SK-N-SH treated with all-trans-retinoic acid at 6 μM for 48 hours (cell line): ENCODE data around the gene MRGPRD.

Experiments
- ATAC-seq: fragments of 200-7000 bp; cut with Tn5 transposase; 3 replicates; pipeline ENCODE4 v1.9.1; 2020; ENCODE audit warnings: mild to moderate bottlenecking, moderate library complexity
- ARNTL ChIP-seq: fragments of 450-650 bp; formaldehyde crosslinking; IDR thresholded peaks from 2 replicates; pipeline ENCODE4 v1.5.0; 2020; ENCODE audit warnings: low read depth, mild to moderate bottlenecking, moderate library complexity, borderline replicate concordance
- BACH2 ChIP-seq: fragments of 250-450 bp; sonication (Bioruptor Pico); IDR thresholded peaks from 2 replicates; pipeline ENCODE4 v1.9.0; 2021; ENCODE audit warnings: mild to moderate bottlenecking, borderline replicate concordance
- CSDC2 ChIP-seq: fragments of 250-450 bp; sonication (Bioruptor Pico); IDR thresholded peaks from 2 replicates; pipeline ENCODE4 v1.5.0; 2020; ENCODE audit warnings: mild to moderate bottlenecking, moderate library complexity
- ESRRG ChIP-seq: fragments of 250-450 bp; sonication (Bioruptor Pico); IDR thresholded peaks from 2 replicates; pipeline ENCODE4 v1.6.1; 2021; ENCODE audit warnings: mild to moderate bottlenecking
- GLIS3 ChIP-seq: fragments of 250-450 bp; sonication (Bioruptor Pico); IDR thresholded peaks from 2 replicates; pipeline ENCODE4 v1.5.0; 2020; ENCODE audit warnings: mild to moderate bottlenecking, moderate library complexity
- ISL1 ChIP-seq: fragments of 250-450 bp; sonication (Bioruptor Pico); IDR thresholded peaks from 2 replicates; pipeline ENCODE4 v2.1.2; 2022; ENCODE audit warnings: mild to moderate bottlenecking, moderate library complexity
- PPARA ChIP-seq: fragments of 250-450 bp; sonication (Bioruptor Pico); IDR thresholded peaks from 2 replicates; pipeline ENCODE4 v1.5.0; 2020; ENCODE audit warnings: mild to moderate bottlenecking, borderline replicate concordance
- RARB ChIP-seq: fragments of 250-450 bp; sonication (Bioruptor Pico); IDR thresholded peaks from 2 replicates; pipeline ENCODE4 v1.8.0; 2021; ENCODE audit warnings: mild to moderate bottlenecking, moderate library complexity
- TCF4 ChIP-seq: fragments of 250-450 bp; sonication (Bioruptor Pico); IDR thresholded peaks from 2 replicates; pipeline ENCODE4 v1.8.0; 2021; ENCODE audit warnings: mild to moderate bottlenecking, moderate library complexity, borderline replicate concordance
- TOX ChIP-seq: fragments of 250-450 bp; sonication (Bioruptor Pico); IDR thresholded peaks from 2 replicates; pipeline ENCODE4 v1.8.0; 2021; ENCODE audit warnings: mild to moderate bottlenecking, moderate library complexity, borderline replicate concordance
- ZC3H10 ChIP-seq: fragments of 250-450 bp; sonication (Bioruptor Pico); IDR thresholded peaks from 2 replicates; pipeline ENCODE4 v1.5.1; 2021; ENCODE audit warnings: mild to moderate bottlenecking, moderate library complexity
- ZFP3 ChIP-seq: fragments of 250-450 bp; sonication (Bioruptor Pico); IDR thresholded peaks from 2 replicates; pipeline ENCODE4 v1.5.0; 2020; ENCODE audit warnings: mild to moderate bottlenecking, moderate library complexity
- ZFP30 ChIP-seq: fragments of 450-650 bp; formaldehyde crosslinking; IDR thresholded peaks from 2 replicates; pipeline ENCODE4 v1.5.0; 2022; ENCODE audit warnings: mild to moderate bottlenecking, moderate library complexity
- ZNF565 ChIP-seq: fragments of 450-650 bp; formaldehyde crosslinking; conservative IDR thresholded peaks from 2 replicates; pipeline ENCODE4 v1.5.0; 2020; ENCODE audit warnings: low read depth, mild to moderate bottlenecking, moderate library complexity
- ZNF8 ChIP-seq: fragments of 450-650 bp; formaldehyde crosslinking; IDR thresholded peaks from 2 replicates; pipeline ENCODE4 v1.5.0; 2020; ENCODE audit warnings: mild to moderate bottlenecking, moderate library complexity
- TF ChIP-seq, protein P1 (sequence below): fragments of 250-450 bp; sonication (Bioruptor Pico); IDR thresholded peaks from 2 replicates; pipeline ENCODE4 v1.8.0; 2020; ENCODE audit warnings: mild to moderate bottlenecking, moderate library complexity, borderline replicate concordance
- TF ChIP-seq, protein P2 (sequence below): fragments of 250-450 bp; sonication (Bioruptor Pico); IDR thresholded peaks from 2 replicates; pipeline ENCODE4 v1.5.1; 2021; ENCODE audit warnings: mild to moderate bottlenecking, moderate library complexity
- TF ChIP-seq, protein P3 (sequence below): fragments of 250-450 bp; sonication (Bioruptor Pico); IDR thresholded peaks from 2 replicates; pipeline ENCODE4 v1.5.0; 2020; ENCODE audit warnings: mild to moderate bottlenecking, moderate library complexity
- TF ChIP-seq, protein P4 (sequence below): fragments of 250-450 bp; sonication (Bioruptor Pico); IDR thresholded peaks from 2 replicates; pipeline ENCODE4 v1.8.0; 2021; ENCODE audit warnings: low read depth, mild to moderate bottlenecking, moderate library complexity, borderline replicate concordance
- TF ChIP-seq, protein P5 (sequence below): fragments of 250-450 bp; sonication (Bioruptor Pico); IDR thresholded peaks from 2 replicates; pipeline ENCODE4 v1.5.1; 2020; ENCODE audit warnings: low read depth, mild to moderate bottlenecking, moderate library complexity

MRGPRD gene

DNA sequence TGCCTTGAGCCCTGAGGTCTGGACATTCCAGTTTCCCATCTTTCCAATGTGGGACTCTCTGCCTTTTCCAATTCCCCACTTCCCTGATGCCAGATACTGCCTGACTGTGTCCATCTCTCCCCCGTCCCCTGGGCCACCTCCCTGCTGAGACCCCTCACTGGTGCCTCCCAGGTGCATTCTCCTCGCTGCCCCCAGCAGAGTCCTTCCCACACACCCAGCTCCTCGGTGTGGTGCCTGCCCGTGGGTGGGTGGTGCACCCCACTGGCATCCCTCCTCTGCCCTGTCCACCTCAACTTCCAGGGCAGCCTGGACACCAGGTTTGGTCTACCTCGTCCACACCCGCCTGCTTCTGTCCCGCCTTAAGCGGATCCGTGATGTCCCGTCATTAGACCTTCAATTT is 37.2 kb upstream of the MRGPRD start:
- no peak for ATAC-seq
- TF ChIP-seq, protein P1, sequence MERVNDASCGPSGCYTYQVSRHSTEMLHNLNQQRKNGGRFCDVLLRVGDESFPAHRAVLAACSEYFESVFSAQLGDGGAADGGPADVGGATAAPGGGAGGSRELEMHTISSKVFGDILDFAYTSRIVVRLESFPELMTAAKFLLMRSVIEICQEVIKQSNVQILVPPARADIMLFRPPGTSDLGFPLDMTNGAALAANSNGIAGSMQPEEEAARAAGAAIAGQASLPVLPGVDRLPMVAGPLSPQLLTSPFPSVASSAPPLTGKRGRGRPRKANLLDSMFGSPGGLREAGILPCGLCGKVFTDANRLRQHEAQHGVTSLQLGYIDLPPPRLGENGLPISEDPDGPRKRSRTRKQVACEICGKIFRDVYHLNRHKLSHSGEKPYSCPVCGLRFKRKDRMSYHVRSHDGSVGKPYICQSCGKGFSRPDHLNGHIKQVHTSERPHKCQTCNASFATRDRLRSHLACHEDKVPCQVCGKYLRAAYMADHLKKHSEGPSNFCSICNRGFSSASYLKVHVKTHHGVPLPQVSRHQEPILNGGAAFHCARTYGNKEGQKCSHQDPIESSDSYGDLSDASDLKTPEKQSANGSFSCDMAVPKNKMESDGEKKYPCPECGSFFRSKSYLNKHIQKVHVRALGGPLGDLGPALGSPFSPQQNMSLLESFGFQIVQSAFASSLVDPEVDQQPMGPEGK (CRISPR knock-in tag): no peak
- TF ChIP-seq, protein P2, sequence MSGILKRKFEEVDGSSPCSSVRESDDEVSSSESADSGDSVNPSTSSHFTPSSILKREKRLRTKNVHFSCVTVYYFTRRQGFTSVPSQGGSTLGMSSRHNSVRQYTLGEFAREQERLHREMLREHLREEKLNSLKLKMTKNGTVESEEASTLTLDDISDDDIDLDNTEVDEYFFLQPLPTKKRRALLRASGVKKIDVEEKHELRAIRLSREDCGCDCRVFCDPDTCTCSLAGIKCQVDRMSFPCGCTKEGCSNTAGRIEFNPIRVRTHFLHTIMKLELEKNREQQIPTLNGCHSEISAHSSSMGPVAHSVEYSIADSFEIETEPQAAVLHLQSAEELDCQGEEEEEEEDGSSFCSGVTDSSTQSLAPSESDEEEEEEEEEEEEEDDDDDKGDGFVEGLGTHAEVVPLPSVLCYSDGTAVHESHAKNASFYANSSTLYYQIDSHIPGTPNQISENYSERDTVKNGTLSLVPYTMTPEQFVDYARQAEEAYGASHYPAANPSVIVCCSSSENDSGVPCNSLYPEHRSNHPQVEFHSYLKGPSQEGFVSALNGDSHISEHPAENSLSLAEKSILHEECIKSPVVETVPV: no peak
- TF ChIP-seq GLIS3 (CRISPR knock-in tag): no peak
- TF ChIP-seq, protein P3, sequence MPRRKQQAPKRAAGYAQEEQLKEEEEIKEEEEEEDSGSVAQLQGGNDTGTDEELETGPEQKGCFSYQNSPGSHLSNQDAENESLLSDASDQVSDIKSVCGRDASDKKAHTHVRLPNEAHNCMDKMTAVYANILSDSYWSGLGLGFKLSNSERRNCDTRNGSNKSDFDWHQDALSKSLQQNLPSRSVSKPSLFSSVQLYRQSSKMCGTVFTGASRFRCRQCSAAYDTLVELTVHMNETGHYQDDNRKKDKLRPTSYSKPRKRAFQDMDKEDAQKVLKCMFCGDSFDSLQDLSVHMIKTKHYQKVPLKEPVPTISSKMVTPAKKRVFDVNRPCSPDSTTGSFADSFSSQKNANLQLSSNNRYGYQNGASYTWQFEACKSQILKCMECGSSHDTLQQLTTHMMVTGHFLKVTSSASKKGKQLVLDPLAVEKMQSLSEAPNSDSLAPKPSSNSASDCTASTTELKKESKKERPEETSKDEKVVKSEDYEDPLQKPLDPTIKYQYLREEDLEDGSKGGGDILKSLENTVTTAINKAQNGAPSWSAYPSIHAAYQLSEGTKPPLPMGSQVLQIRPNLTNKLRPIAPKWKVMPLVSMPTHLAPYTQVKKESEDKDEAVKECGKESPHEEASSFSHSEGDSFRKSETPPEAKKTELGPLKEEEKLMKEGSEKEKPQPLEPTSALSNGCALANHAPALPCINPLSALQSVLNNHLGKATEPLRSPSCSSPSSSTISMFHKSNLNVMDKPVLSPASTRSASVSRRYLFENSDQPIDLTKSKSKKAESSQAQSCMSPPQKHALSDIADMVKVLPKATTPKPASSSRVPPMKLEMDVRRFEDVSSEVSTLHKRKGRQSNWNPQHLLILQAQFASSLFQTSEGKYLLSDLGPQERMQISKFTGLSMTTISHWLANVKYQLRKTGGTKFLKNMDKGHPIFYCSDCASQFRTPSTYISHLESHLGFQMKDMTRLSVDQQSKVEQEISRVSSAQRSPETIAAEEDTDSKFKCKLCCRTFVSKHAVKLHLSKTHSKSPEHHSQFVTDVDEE: no peak
- no peak for TF ChIP-seq ISL1 (CRISPR knock-in tag)
- TF ChIP-seq ZC3H10: no peak
- no peak for TF ChIP-seq ESRRG (CRISPR knock-in tag)
- TF ChIP-seq ZNF565 (CRISPR knock-in tag): no peak
- TF ChIP-seq, protein P4, sequence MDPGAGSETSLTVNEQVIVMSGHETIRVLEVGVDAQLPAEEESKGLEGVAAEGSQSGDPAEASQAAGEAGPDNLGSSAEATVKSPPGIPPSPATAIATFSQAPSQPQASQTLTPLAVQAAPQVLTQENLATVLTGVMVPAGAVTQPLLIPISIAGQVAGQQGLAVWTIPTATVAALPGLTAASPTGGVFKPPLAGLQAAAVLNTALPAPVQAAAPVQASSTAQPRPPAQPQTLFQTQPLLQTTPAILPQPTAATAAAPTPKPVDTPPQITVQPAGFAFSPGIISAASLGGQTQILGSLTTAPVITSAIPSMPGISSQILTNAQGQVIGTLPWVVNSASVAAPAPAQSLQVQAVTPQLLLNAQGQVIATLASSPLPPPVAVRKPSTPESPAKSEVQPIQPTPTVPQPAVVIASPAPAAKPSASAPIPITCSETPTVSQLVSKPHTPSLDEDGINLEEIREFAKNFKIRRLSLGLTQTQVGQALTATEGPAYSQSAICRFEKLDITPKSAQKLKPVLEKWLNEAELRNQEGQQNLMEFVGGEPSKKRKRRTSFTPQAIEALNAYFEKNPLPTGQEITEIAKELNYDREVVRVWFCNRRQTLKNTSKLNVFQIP (CRISPR knock-in tag): no peak
- TF ChIP-seq ZFP3 (CRISPR knock-in tag): no peak
- TF ChIP-seq TCF4 (CRISPR knock-in tag): no peak
- no peak for TF ChIP-seq CSDC2 (CRISPR knock-in tag)
- TF ChIP-seq TOX (CRISPR knock-in tag): no peak
- TF ChIP-seq BACH2 (CRISPR knock-in tag): no peak
- TF ChIP-seq PPARA (CRISPR knock-in tag): no peak
- TF ChIP-seq ZNF8 (CRISPR knock-in tag): no peak
- TF ChIP-seq, protein P5, sequence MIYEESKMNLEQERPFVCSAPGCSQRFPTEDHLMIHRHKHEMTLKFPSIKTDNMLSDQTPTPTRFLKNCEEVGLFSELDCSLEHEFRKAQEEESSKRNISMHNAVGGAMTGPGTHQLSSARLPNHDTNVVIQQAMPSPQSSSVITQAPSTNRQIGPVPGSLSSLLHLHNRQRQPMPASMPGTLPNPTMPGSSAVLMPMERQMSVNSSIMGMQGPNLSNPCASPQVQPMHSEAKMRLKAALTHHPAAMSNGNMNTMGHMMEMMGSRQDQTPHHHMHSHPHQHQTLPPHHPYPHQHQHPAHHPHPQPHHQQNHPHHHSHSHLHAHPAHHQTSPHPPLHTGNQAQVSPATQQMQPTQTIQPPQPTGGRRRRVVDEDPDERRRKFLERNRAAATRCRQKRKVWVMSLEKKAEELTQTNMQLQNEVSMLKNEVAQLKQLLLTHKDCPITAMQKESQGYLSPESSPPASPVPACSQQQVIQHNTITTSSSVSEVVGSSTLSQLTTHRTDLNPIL: no peak
- no peak for TF ChIP-seq ZFP30 (CRISPR knock-in tag)
- TF ChIP-seq ARNTL: no peak
- TF ChIP-seq RARB: no peak

DNA sequence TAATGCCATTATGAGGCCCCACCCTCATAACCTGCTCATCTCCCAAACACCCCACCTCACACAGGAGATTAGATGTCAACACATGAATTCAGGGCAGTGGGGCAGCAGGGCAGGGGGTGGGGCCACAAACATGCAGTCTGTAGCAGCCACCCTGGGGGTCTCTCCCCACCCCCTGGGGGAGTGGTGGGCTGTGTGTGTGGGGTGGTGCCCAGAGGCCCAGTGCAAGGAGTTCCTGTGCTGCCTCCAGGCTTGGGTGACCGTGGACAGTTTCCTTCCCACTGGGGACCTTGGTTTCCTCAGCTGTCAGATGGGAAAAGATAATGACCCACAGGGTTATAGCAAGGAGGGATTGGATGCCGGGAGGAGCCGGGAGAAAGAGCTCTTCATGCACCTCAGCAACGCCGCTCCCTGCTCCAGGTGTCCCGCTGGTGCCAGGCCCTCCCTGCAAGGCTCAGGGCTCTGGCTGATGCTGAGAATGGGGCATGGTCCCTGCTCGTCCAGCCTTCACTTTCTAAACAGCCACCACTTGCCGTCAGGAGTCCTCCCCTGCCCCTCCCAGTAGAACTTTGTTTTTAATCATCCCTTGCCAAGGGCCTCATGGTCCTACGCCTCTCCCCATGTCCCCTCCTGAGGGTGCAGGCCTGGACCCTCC is 34.2 kb upstream of the MRGPRD start:
- ATAC-seq: no peak
- TF ChIP-seq, protein P4 (CRISPR knock-in tag): no peak
- TF ChIP-seq ZFP3 (CRISPR knock-in tag) (no peak), ZNF8 (CRISPR knock-in tag) (no peak), PPARA (CRISPR knock-in tag) (no peak), ZNF565 (CRISPR knock-in tag) (no peak), ARNTL (no peak), TOX (CRISPR knock-in tag) (no peak), CSDC2 (CRISPR knock-in tag) (no peak), BACH2 (CRISPR knock-in tag) (no peak), GLIS3 (CRISPR knock-in tag) (no peak), TCF4 (CRISPR knock-in tag) (no peak), ZC3H10 (no peak), RARB (no peak), ESRRG (CRISPR knock-in tag) (no peak)
- TF ChIP-seq, protein P3: no peak
